Activated T-cell treated with anti-CD3 and anti-CD28 coated beads, Interleukin-2, amount 50 U/mL, for 72 hours (primary cell): Measurements from ENCODE around the gene USP12. TPM values are rescaled to one million over a fixed set of nuclear protein-coding genes. Genes with fewer than 3 reads are reported as not detected.
"Not testable (repeated sequence)": the region's sequence is repeated elsewhere in the genome, so short reads cannot be mapped to it uniquely, and the experiment has no call there.

ENCODE experiments used
- ATAC-seq, 2 donors: fragments of 150-1000 bp; cut with Tn5 transposase; replicated peaks in 1 of 2; 2 replicates each; pipeline ENCODE4 v1.10.0; 2021; ENCODE audit warnings: moderate library complexity in 2 of 2, mild to moderate bottlenecking in 1 of 2
- DNase-seq, 2 donors: peaks; one replicate each; pipeline ENCODE4 v3.0.0; 2021 to 2022; ENCODE audit warnings: mixed read lengths in 1 of 2
- H3K27ac Mint-ChIP-seq: one replicate; pipeline ENCODE4 v1.8.0; 2022; ENCODE audit warnings: mild to moderate bottlenecking, moderate library complexity, mixed read lengths
- H3K27me3 Mint-ChIP-seq: one replicate; pipeline ENCODE4 v1.8.0; 2022; ENCODE audit warnings: low read depth, mixed read lengths
- H3K36me3 Mint-ChIP-seq, 2 donors: one replicate each; pipeline ENCODE4 v1.8.0; 2022; ENCODE audit warnings: mixed read lengths in 2 of 2, mild to moderate bottlenecking in 1 of 2; ENCODE audit not compliant: insufficient read depth in 2 of 2
- H3K4me1 Mint-ChIP-seq: one replicate; pipeline ENCODE4 v1.8.0; 2022; ENCODE audit warnings: low read depth, mixed read lengths
- H3K4me3 Mint-ChIP-seq, 2 donors: one replicate each; pipeline ENCODE4 v1.8.0; 2022; ENCODE audit warnings: mild to moderate bottlenecking in 2 of 2, mixed read lengths in 2 of 2, moderate library complexity in 2 of 2
- H3K9me3 Mint-ChIP-seq, 2 donors: one replicate each; pipeline ENCODE4 v1.8.0; 2022; ENCODE audit warnings: mixed read lengths in 2 of 2
- total RNA-seq, 2 donors: library from RNA; stranded (reverse); gene quantifications; one replicate each; pipeline ENCODE4 v1.2.3, GENCODE V29; 2022

The USP12 gene
- total RNA-seq, 2 donors from 2014 or later = 39.6 to 57.3 TPM

DNA sequence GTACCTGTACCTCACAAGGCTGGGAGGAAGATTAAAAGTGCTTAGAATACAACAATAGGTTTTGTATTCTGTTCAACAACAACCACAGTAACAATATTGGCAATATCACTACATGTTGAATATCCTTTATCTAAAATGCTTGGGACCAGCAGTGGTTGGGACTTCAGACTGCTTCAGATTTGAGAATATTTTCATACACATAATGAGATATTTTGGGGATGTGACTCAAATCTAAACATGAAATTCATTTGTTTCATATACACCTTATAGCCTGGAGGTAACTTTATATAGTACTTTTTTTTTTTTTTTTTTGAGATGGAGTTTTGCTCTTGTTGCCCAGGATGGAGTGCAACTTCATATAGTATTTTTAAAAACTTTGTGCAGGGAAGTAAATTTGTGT, 73.9 kb downstream of the USP12 start:
- H3K27me3 Mint-ChIP-seq = no peaks in the 10 kb centered on the region
- H3K4me1 Mint-ChIP-seq = peaks cover 24% of the 10 kb centered on the region
- peak overlapping the region; percentile 14 for H3K27ac Mint-ChIP-seq
- H3K9me3 Mint-ChIP-seq = no peaks in the 10 kb centered on the region
- DNase-seq (no peak), ATAC-seq (no peak)
- H3K4me3 Mint-ChIP-seq = no peak overlapping the region
- peaks cover 7 to 22% of the 10 kb centered on the region in 2 donors for H3K36me3 Mint-ChIP-seq

DNA sequence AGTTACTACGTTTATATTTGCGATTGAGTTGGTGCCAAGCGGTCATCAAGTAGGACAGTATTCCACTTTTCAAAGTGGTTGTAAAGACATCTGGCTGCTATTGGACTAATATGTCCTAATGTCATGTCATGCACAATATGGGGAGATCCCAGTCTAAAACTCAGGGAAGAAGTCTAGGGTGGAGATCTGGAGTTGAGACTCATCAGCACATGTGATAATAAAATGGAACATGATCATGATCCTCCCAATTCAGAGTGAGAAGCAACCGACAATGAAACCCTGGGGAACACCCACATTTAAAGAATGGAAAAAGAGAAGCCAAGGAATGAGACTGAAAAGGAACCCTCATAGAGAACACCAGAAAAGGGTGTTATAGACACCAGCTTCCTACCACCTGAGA, 80.2 kb downstream of the USP12 start:
- Mint-ChIP-seq H3K9me3 (no peaks in the 10 kb centered on the region), H3K4me3 (no peak overlapping the region), H3K4me1 (peaks cover 14% of the 10 kb centered on the region), H3K27me3 (no peaks in the 10 kb centered on the region), H3K36me3 (peaks cover 17 to 35% of the 10 kb centered on the region in 2 donors), H3K27ac (no peak overlapping the region)
- DNase-seq = no peak
- ATAC-seq = no peak

DNA sequence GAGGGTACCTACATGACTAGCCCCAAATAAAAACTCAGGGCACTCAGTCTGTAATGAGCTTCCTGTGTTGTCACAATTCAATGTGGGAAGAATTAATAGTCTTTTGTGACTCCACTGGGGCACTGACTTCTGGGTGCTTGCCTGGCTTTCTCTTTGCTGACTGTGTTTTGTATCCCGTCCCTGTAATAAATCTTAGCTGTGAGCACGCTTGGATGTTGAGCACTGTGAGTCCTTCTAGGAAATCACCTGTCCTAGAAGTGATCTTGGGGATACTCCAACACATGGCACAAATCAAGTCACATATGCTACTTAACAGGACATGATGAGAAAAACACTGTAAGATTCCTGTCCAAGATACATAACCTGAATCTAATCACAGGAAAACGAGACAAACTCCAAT, 83.0 kb downstream of the USP12 start:
- ATAC-seq (no peak), DNase-seq (no peak)
- peaks cover 14% of the 10 kb centered on the region for H3K4me1 Mint-ChIP-seq
- H3K27ac Mint-ChIP-seq = peak overlapping the region; percentile 14
- no peaks in the 10 kb centered on the region for H3K9me3 Mint-ChIP-seq
- no peaks in the 10 kb centered on the region for H3K27me3 Mint-ChIP-seq
- H3K4me3 Mint-ChIP-seq = no peak overlapping the region
- peaks cover 15 to 39% of the 10 kb centered on the region in 2 donors for H3K36me3 Mint-ChIP-seq

DNA sequence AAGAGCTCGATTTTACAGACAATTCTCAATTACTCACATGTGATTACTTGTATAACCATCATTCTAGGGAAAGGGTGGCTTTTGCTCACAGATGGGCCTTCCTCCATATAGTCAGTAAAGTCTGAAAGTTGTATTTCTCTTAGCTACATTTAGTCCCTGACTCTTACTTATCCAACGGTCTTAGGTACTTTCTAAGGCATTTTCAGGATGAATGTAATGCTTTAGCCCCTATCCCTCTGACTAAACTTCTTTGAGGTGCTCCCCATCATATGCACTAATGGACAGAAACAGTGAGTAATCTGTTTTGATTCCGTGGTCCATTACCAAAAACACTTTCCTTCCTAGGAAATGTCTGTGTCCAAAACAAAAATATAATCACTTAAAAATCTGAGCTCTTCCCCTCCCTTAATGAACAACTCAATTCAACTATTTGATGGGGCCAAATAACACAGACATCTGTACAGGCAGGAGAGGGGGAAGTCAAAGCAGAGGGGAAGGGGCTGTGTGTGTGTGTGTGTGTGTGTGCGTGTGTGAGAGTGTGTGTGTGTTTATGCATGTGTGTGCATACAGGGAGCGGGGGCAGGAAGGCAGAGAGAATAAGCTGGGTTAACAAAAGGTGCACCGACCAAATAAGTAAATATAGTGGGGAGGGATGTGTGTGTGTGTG, 84.9 kb downstream of the USP12 start:
- Mint-ChIP-seq H3K27me3 (no peaks in the 10 kb centered on the region), H3K27ac (peak overlapping the region; percentile 87), H3K4me3 (peak overlapping the region in 1 of 2 donors; percentile 54), H3K36me3 (peaks cover 15 to 32% of the 10 kb centered on the region in 2 donors), H3K9me3 (no peaks in the 10 kb centered on the region), H3K4me1 (peaks cover 14% of the 10 kb centered on the region)
- ATAC-seq (peak; percentile 74 to 89), DNase-seq (no peak)

DNA sequence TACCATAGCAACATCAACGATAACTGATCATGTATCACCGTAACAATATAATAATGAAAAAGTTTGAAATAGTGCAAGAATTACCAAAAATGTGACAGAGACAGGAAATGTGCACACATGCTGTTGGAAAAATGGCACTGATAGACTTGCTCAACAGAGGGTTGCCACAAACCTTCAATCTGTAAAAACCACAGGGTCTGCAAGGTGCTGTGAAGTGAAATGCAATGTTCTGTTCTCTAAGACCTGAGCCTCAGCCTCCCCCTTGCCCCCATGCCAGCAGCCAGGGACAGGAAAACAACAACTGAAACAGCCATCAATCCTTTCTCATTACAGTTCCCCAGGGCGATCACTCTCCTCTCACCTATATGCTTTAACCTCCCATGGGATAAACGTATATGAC, 88.4 kb downstream of the USP12 start:
- Mint-ChIP-seq H3K27ac (no peak overlapping the region), H3K36me3 (peaks cover 13 to 34% of the 10 kb centered on the region in 2 donors), H3K27me3 (no peaks in the 10 kb centered on the region), H3K9me3 (no peaks in the 10 kb centered on the region), H3K4me1 (peaks cover 32% of the 10 kb centered on the region), H3K4me3 (no peak overlapping the region)
- no peak for ATAC-seq
- DNase-seq = no peak

DNA sequence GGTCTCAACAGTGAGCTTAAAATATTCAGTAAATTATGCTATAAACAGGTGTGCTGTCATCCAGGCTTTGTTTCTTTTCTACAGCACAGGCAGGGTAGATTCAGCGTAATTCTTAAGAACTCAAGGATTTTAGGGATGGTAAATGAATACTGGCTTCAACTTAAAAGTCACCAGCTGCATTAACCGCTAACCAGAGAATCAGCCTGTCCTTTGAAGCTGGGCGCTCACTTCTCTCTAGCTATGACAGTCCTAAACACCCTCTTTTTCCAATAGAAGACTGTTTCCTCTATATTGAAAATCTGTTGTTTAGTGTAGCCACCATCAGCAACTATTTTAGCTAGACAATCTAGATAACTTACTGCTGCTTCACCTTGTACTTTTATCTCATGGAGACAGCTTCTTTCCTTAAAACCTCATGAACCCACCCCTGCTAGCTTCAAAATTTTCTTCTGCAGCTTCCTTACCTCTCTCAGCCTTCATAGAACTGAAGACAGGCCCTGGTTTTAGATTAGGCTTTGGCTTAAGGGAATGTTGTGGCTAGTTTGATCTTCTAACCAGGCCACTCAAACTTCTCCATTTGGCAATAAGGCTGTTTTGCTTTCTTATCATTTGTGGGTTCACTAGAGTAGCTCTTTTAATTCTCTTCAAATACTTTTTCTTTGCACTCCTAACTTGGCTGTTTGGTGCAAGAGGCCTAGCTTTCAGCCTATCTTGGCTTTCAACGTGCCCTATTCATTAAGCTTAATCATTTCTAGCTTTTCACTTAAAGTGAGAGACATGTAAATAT, 89.5 kb downstream of the USP12 start:
- Mint-ChIP-seq H3K4me3 (no peak overlapping the region), H3K27ac (peak overlapping the region; percentile 60), H3K36me3 (peaks cover 11 to 25% of the 10 kb centered on the region in 2 donors), H3K9me3 (no peaks in the 10 kb centered on the region), H3K4me1 (peaks cover 23% of the 10 kb centered on the region), H3K27me3 (no peaks in the 10 kb centered on the region)
- no peak for ATAC-seq
- no peak for DNase-seq

DNA sequence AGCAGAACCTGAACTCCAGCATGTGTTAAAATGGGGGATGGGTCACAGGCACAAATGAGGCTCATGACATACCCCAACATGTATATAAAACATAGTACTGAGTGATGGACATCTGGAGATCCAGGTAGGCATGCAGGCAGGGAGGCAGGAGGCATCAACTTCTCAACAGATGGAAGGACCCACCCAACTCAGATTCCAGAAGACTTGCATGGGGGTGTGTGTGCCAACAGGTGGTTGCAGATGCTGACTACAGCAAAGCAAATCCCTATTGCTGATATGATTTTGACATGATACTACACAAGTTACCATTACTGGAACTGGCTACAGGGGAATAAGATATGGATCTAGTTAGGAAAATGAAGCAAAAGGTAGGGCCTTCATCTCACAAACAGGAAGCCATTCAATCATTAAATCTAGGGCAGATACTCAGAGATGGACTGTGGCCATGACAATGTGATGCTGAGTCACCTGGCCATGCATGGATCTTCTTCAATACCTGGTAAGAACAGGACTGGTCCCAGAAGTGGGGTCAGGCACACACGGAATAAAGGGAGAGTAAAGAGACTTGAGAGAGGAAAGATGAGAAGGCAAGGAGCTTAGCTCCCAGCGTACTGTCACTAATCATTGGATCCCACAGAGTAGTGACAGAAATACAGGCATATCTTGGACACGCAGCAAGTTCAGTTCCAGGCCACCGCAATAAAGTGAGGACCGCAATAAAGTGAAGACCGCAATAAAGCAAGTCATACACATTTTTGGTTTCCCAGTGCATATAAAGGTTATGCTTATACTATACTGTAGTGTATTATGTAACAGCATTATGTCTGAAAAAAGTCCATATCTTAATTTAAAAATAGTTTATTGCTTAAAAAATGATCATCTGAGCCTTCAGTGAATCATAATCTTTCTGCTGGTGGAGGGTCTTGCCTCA, 91.3 kb downstream of the USP12 start:
- Mint-ChIP-seq H3K4me3 (no peak overlapping the region), H3K9me3 (no peaks in the 10 kb centered on the region), H3K27ac (peak overlapping the region; percentile 43), H3K4me1 (peaks cover 17% of the 10 kb centered on the region), H3K36me3 (peaks cover 5 to 19% of the 10 kb centered on the region in 2 donors), H3K27me3 (no peaks in the 10 kb centered on the region)
- ATAC-seq = no peak
- DNase-seq = no peak

DNA sequence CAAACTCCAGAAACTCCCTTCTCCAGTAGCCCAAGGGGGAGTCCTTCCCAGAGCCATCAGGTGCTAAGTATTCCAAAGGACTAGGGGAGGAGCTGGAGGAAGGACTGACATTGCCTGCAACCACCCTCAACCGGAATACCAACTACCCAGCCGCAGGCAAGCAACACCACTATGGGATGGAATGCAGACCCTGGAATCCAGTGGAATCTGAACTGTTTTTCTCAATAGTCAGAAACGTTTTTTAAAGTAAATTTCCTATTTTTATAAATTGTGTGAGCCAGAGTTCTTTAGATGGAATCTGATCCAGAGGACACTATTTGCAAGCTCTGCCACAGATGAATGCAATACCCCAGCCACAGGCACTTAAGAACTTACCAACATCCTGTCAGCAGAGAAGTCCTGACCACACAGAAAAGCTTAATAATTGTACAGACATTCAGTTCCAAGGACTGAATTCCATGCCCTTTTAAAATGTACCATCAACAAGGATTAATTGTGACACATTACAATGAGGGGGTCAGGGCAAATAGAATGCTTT, 92.1 kb downstream of the USP12 start:
- DNase-seq (no peak), ATAC-seq (no peak)
- H3K4me3 Mint-ChIP-seq = no peak overlapping the region
- no peaks in the 10 kb centered on the region for H3K9me3 Mint-ChIP-seq
- peaks cover 17% of the 10 kb centered on the region for H3K4me1 Mint-ChIP-seq
- no peak overlapping the region for H3K27ac Mint-ChIP-seq
- H3K27me3 Mint-ChIP-seq = no peaks in the 10 kb centered on the region
- H3K36me3 Mint-ChIP-seq = peaks cover 7 to 17% of the 10 kb centered on the region in 2 donors

DNA sequence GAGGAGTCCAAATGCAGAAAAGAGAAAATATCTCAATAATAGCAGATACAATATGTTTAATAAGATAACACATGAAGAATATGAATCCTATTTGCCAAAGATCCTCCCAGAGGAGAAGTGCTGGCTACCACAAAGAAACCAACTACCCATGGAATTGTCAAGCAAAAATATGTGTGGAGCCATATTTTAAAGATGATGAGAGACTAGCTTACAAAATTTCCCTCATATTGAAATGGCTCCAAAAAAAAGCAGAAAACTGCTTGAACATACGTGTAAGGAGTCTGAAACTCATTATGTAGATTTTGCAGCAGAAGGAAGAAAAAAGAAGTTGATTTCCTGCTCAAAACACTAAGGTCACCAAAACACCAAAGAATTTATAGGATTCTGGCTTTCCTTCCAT, 94.2 kb downstream of the USP12 start:
- DNase-seq = no peak
- Mint-ChIP-seq H3K27ac (no peak overlapping the region), H3K36me3 (peaks cover 12 to 30% of the 10 kb centered on the region in 2 donors), H3K27me3 (no peaks in the 10 kb centered on the region), H3K4me3 (no peak overlapping the region), H3K4me1 (peaks cover 17% of the 10 kb centered on the region), H3K9me3 (no peaks in the 10 kb centered on the region)
- ATAC-seq = no peak

DNA sequence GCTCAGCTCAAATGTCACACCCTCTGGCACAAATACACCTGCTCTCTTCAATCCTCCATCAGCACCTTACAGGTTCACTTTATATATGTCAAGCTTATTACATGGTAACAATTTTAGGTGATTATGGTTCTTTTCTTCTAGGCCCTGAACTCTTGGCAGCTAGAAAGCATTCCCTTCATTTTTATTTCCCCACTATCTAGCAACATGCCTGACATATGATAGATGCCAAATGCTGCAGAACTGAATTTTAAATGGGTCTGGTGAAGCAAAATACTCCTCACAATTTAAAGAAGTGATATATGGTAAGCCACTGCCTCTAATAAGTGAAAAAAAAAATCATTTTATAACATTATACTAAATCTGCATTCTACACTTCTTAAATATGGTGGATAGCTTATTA, 95.2 kb downstream of the USP12 start:
- Mint-ChIP-seq H3K4me3 (no peak overlapping the region), H3K27ac (no peak overlapping the region)
- no peak for ATAC-seq

DNA sequence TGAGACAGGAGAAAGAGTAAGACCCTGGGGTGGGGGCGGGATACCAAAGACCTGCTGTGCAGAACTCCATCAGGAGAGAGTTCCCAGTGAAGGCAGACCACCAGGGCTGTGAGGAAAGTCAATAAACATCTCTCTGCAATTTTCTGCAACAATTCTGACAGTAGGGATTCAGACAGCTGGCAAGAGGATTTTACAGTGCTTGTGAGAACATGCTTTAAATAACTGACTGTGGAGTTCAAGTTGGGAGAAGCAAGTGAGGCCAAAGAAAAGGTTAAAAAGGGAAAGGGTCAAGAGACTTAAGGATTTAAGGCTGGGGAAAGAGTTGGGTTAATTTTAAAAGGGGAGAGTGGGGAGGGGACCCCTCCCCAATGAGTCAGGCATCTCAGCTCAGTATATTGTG, 98.4 kb downstream of the USP12 start:
- no peaks in the 10 kb centered on the region for H3K27me3 Mint-ChIP-seq
- DNase-seq (no peak), ATAC-seq (no peak)
- peaks cover 14 to 30% of the 10 kb centered on the region in 2 donors for H3K36me3 Mint-ChIP-seq
- H3K4me1 Mint-ChIP-seq = no peaks in the 10 kb centered on the region
- no peak overlapping the region for H3K27ac Mint-ChIP-seq
- H3K4me3 Mint-ChIP-seq = no peak overlapping the region
- H3K9me3 Mint-ChIP-seq = no peaks in the 10 kb centered on the region

More for the DNA sequence above, 95.2 kb downstream of the USP12 start:
- DNase-seq = no peak
- H3K36me3 Mint-ChIP-seq = peaks cover 14 to 31% of the 10 kb centered on the region in 2 donors
- no peaks in the 10 kb centered on the region for H3K27me3 Mint-ChIP-seq
- peaks cover 16% of the 10 kb centered on the region for H3K4me1 Mint-ChIP-seq
- no peaks in the 10 kb centered on the region for H3K9me3 Mint-ChIP-seq

DNA sequence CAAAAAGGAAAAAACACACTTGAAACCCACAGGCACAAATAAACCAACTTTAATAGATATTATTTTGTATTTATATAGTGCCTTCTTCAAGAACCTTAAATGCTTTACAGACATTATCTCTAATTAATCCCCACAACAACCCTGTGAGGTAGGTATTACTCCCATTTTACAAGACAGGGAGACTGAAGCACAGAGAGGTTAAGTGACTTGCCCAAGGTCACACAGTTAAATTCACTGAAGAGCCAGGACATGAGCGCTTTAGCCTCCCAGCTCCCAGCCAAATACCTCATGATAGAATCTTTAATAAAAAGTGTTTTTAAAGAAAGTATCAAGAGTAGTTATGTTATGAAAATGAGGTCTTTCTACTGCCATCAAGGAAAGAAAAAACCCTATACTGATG, 105.5 kb downstream of the USP12 start:
- H3K4me3 Mint-ChIP-seq, H3K27me3 Mint-ChIP-seq, H3K4me1 Mint-ChIP-seq, H3K9me3 Mint-ChIP-seq, H3K27ac Mint-ChIP-seq, DNase-seq, ATAC-seq: not testable (repeated sequence)
- peaks cover 13 to 31% of the 10 kb centered on the region in 2 donors for H3K36me3 Mint-ChIP-seq
